Endothelial cell (in vitro differentiated cells): ENCODE data around the gene PANK3. TPM values are rescaled to one million over a fixed set of nuclear protein-coding genes. Genes with fewer than 3 reads are reported as not detected.
"Not testable (repeated sequence)": the region's sequence is repeated elsewhere in the genome, so short reads cannot be mapped to it uniquely, and the experiment has no call there.

ENCODE experiments used
- DNase-seq: peaks from one replicate; pipeline ENCODE4 v3.0.0; 2021; ENCODE audit warnings: low spot score
- H3K27ac Mint-ChIP-seq: one replicate; pipeline ENCODE4 v1.8.0; 2021; ENCODE audit warnings: mixed read lengths, inconsistent platforms; ENCODE audit not compliant: unreplicated experiment
- H3K27me3 Mint-ChIP-seq: one replicate; pipeline ENCODE4 v1.8.0; 2021; ENCODE audit warnings: mild to moderate bottlenecking, moderate library complexity, mixed read lengths, inconsistent platforms; ENCODE audit not compliant: unreplicated experiment
- H3K36me3 Mint-ChIP-seq: one replicate; pipeline ENCODE4 v1.8.0; 2021; ENCODE audit warnings: mild to moderate bottlenecking, low read depth, mixed read lengths, inconsistent platforms; ENCODE audit not compliant: unreplicated experiment
- H3K4me1 Mint-ChIP-seq: one replicate; pipeline ENCODE4 v1.8.0; 2021; ENCODE audit warnings: mild to moderate bottlenecking, mixed read lengths, inconsistent platforms; ENCODE audit not compliant: unreplicated experiment
- H3K4me3 Mint-ChIP-seq: one replicate; pipeline ENCODE4 v1.8.0; 2021; ENCODE audit warnings: mild to moderate bottlenecking, mixed read lengths, inconsistent platforms; ENCODE audit not compliant: unreplicated experiment
- H3K9me3 Mint-ChIP-seq: one replicate; pipeline ENCODE4 v1.8.0; 2021; ENCODE audit warnings: mixed read lengths, inconsistent platforms; ENCODE audit not compliant: unreplicated experiment
- total RNA-seq: library from RNA; stranded (reverse); fragmentation: NEBNext Ultra II Directional; extraction: Animal tissue kit (Norgen Biotek cat#: 25700); gene quantifications from one replicate; pipeline ENCODE4 v1.2.1, GENCODE V29; 2021; ENCODE audit not compliant: unreplicated experiment
- TF ChIP-seq, protein P1 (sequence below): fragments of 200-600 bp; sonication (generic); IDR thresholded peaks from one replicate; pipeline ENCODE4 v1.5.0; 2021; ENCODE audit warnings: antibody characterized with exemption; ENCODE audit not compliant: unreplicated experiment

The PANK3 gene
- total RNA-seq, 1 donor from 2014 or later = 103 TPM

DNA sequence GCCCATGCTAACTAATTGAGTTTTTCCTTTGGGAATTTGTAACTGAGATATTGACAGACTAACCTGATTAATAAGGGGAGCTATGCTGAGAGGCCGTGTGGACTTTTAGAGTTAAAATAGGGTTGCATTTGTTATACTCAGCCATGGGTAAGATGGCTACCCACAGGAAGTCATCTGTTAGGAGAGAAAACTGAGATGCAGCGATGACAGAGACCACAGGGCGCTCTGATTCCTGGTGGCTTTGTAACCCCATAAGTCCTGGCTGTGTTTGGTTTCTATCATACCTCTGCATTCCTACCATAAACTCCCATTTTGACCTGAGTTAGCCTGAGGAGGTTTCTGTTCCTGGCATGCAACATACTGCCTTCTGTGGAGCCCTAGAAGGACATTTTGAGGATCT, 19.5 kb upstream of the PANK3 start:
- Mint-ChIP-seq H3K27ac (no peak overlapping the region), H3K4me3 (no peak overlapping the region), H3K27me3 (no peaks in the 10 kb centered on the region), H3K9me3 (no peaks in the 10 kb centered on the region), H3K36me3 (no peaks in the 10 kb centered on the region), H3K4me1 (peaks cover 3% of the 10 kb centered on the region)
- TF ChIP-seq, protein P1, sequence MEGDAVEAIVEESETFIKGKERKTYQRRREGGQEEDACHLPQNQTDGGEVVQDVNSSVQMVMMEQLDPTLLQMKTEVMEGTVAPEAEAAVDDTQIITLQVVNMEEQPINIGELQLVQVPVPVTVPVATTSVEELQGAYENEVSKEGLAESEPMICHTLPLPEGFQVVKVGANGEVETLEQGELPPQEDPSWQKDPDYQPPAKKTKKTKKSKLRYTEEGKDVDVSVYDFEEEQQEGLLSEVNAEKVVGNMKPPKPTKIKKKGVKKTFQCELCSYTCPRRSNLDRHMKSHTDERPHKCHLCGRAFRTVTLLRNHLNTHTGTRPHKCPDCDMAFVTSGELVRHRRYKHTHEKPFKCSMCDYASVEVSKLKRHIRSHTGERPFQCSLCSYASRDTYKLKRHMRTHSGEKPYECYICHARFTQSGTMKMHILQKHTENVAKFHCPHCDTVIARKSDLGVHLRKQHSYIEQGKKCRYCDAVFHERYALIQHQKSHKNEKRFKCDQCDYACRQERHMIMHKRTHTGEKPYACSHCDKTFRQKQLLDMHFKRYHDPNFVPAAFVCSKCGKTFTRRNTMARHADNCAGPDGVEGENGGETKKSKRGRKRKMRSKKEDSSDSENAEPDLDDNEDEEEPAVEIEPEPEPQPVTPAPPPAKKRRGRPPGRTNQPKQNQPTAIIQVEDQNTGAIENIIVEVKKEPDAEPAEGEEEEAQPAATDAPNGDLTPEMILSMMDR = no peak
- no peak for DNase-seq

DNA sequence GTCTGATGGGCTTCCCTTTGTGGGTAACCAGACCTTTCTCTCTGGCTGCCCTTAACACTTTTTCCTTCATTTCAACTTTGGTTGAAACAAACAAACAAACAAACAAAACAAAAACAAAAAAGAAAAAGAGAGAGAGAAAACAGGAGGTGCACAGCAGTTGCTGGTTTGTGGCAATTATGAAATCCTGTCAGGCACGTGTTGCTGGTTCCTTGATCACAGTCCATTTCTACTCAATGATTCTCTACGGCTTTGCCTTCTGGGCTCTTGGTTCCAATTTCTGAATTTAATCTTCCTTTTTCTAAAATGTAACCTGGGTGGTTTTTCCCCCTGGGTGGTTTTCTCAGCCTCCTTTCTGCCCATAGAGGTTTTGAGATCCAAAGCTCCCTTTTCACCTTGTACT, 17.8 kb upstream of the PANK3 start:
- Mint-ChIP-seq H3K36me3 (no peaks in the 10 kb centered on the region), H3K27me3 (no peaks in the 10 kb centered on the region), H3K4me3 (no peak overlapping the region), H3K4me1 (peaks cover 3% of the 10 kb centered on the region), H3K9me3 (no peaks in the 10 kb centered on the region), H3K27ac (no peak overlapping the region)
- DNase-seq = no peak
- TF ChIP-seq, protein P1 = no peak

DNA sequence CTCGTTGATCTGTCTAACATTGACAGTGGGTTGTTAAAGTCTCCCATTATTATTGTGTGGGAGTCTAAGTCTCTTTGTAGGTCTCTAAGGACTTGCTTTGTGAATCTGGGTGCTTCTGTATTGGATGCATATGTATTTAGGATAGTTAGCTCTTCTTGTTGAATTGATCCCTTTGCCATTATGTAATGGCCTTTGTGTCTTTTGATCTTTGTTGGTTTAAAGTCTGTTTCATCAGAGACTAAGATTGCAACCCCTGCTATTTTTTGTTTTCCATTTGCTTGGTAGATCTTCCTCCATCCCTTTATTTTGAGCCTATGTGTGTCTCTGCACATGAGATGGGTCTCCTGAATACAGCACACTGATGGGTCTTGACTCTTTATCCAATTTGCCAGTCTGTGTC, 17.0 kb upstream of the PANK3 start:
- not testable (repeated sequence) for H3K4me1 Mint-ChIP-seq, H3K27ac Mint-ChIP-seq, H3K4me3 Mint-ChIP-seq, DNase-seq, H3K36me3 Mint-ChIP-seq, H3K9me3 Mint-ChIP-seq, H3K27me3 Mint-ChIP-seq

DNA sequence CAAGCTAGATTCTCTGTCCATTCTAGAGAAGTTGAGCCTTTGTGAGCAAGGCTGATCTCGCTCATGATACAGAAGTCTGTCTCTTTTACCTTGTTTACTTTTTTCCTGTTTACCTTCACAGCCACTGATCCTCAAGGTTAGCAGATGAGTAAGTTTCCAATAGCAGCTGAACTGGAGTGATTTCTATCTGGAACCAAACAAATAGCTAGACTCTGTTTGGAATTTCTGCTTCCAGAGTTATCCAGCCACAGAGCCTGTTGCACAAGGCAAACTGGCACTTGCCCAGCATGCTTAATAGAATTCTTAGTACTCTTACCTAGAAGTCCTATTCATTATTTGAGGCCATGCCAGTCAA, 12.8 kb upstream of the PANK3 start:
- Mint-ChIP-seq H3K27ac (no peak overlapping the region), H3K4me1 (no peaks in the 10 kb centered on the region), H3K27me3 (peaks cover 2% of the 10 kb centered on the region), H3K4me3 (no peak overlapping the region), H3K9me3 (no peaks in the 10 kb centered on the region), H3K36me3 (no peaks in the 10 kb centered on the region)
- no peak for DNase-seq
- TF ChIP-seq, protein P1 = no peak

DNA sequence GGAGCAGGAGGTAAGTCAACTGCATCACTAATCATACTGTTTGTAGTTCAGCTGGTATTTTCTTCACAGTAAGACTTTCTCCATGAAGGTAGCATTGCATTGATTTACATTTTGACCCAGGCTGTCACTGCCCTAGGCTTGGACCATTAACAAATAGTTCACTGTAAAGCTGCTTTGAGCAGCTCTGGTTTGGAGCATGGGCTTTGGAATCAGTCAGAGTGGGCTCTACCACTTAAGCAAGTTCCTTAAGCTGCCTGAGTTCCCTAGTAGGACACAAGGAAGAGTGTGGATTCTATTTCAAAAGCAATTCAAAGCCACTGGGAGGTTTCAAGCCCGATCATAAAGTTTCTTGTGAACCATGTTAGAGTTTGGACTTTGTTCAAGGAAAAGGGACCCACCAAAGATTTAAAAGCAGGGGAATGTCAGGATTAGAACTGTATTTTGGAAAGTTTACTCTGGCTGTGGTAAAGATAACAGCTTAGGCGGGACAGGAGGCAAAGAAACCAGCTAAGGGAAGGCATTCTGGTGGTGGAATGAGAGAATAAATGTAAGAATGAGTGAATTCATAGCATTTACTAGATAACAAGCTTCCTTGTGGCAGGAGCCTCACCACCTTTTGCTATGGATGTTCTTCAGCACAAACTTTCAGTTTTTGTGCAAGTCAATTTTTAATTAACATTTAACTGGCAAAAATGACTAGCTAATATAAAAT, 12.3 kb upstream of the PANK3 start:
- no peak overlapping the region for H3K27ac Mint-ChIP-seq
- no peaks in the 10 kb centered on the region for H3K36me3 Mint-ChIP-seq
- H3K4me3 Mint-ChIP-seq = no peak overlapping the region
- TF ChIP-seq, protein P1 = no peak
- H3K4me1 Mint-ChIP-seq = no peaks in the 10 kb centered on the region
- peaks cover 4% of the 10 kb centered on the region for H3K27me3 Mint-ChIP-seq
- no peak for DNase-seq
- H3K9me3 Mint-ChIP-seq = no peaks in the 10 kb centered on the region
